Mesenchymal stem cell (in vitro differentiated cells and primary cell): ENCODE data around the gene HPS1.

Source experiments
- DNase-seq: peaks from one replicate; pipeline ENCODE4 v3.0.0-alpha.2; 2013
- H2AFZ ChIP-seq: one replicate; pipeline ENCODE4 v1.6.1; 2013; ENCODE audit warnings: low read depth, mild to moderate bottlenecking, control low read depth, inconsistent platforms, low read length, moderate library complexity
- H2AK5ac ChIP-seq: 2 replicates; pipeline ENCODE4 v1.6.1; 2013; ENCODE audit warnings: low read length, moderate library complexity, mild to moderate bottlenecking, inconsistent platforms; ENCODE audit not compliant: severe bottlenecking
- H2BK120ac ChIP-seq: one replicate; pipeline ENCODE4 v1.6.1; 2013; ENCODE audit warnings: low read depth, mild to moderate bottlenecking, inconsistent platforms, low read length, moderate library complexity
- H2BK12ac ChIP-seq, 2 experiments: one replicate each; pipeline ENCODE4 v1.6.1; 2013; ENCODE audit warnings: inconsistent platforms in 2 of 2, low read length in 2 of 2, mild to moderate bottlenecking in 2 of 2, moderate library complexity in 2 of 2, control low read depth in 1 of 2
- H2BK15ac ChIP-seq: one replicate; pipeline ENCODE4 v1.6.1; 2013; ENCODE audit warnings: mild to moderate bottlenecking, low read depth, inconsistent platforms; ENCODE audit not compliant: poor library complexity, severe bottlenecking
- H2BK5ac ChIP-seq: 2 replicates; pipeline ENCODE4 v1.6.1; 2013; ENCODE audit warnings: low read depth, mild to moderate bottlenecking, low read length, control low read depth, inconsistent platforms; ENCODE audit not compliant: poor library complexity, severe bottlenecking
- H3K14ac ChIP-seq, 2 experiments: one replicate each; pipeline ENCODE4 v1.6.1; 2013; ENCODE audit warnings: inconsistent platforms in 2 of 2, low read length in 2 of 2, control low read depth in 1 of 2, mild to moderate bottlenecking in 1 of 2, moderate library complexity in 1 of 2
- H3K18ac ChIP-seq, 2 experiments: one replicate each; pipeline ENCODE4 v1.6.1; 2013; ENCODE audit warnings: inconsistent platforms in 2 of 2, low read length in 2 of 2, control low read depth in 1 of 2, low read depth in 1 of 2, mild to moderate bottlenecking in 1 of 2
- H3K23ac ChIP-seq, 2 experiments: one replicate each; pipeline ENCODE4 v1.6.1; 2013; ENCODE audit warnings: inconsistent platforms in 2 of 2, low read length in 2 of 2, mild to moderate bottlenecking in 2 of 2, moderate library complexity in 2 of 2, control low read depth in 1 of 2
- H3K27ac ChIP-seq: 2 replicates; pipeline ENCODE4 v1.5.1; 2013; ENCODE audit warnings: mild to moderate bottlenecking, moderate library complexity, low read length, control low read depth, inconsistent platforms; ENCODE audit not compliant: poor library complexity, severe bottlenecking
- H3K27me3 ChIP-seq, 2 experiments: 2 replicates each; pipeline versions ENCODE4 v1.6.1 to v1.7.0; 2013; ENCODE audit warnings: low read length in 2 of 2, mild to moderate bottlenecking in 2 of 2, moderate library complexity in 2 of 2, control low read depth in 1 of 2, inconsistent platforms in 1 of 2; ENCODE audit not compliant: control insufficient read depth in 1 of 2, insufficient read depth in 1 of 2
- H3K36me3 ChIP-seq, 2 experiments: 2 replicates each; pipeline versions ENCODE4 v1.6.1 to v1.7.0; 2013; ENCODE audit warnings: low read length in 2 of 2, control low read depth in 1 of 2, inconsistent platforms in 1 of 2, low read depth in 1 of 2, mild to moderate bottlenecking in 1 of 2; ENCODE audit not compliant: insufficient read depth in 2 of 2, control insufficient read depth in 1 of 2
- H3K4ac ChIP-seq, 2 experiments: one replicate each; pipeline ENCODE4 v1.6.1; 2013; ENCODE audit warnings: inconsistent platforms in 2 of 2, low read length in 2 of 2, mild to moderate bottlenecking in 2 of 2, moderate library complexity in 2 of 2, control low read depth in 1 of 2, low read depth in 1 of 2
- H3K4me1 ChIP-seq: 2 replicates; pipeline ENCODE4 v1.6.1; 2013; ENCODE audit warnings: low read depth, low read length, control low read depth; ENCODE audit not compliant: control insufficient read depth, insufficient read depth
- H3K4me2 ChIP-seq: 2 replicates; pipeline ENCODE4 v1.6.1; 2013; ENCODE audit warnings: low read length, mild to moderate bottlenecking, inconsistent platforms; ENCODE audit not compliant: poor library complexity, severe bottlenecking
- H3K4me3 ChIP-seq, 2 experiments: 2 replicates each; pipeline versions ENCODE4 v1.5.1 to v1.7.0; 2013; ENCODE audit warnings: low read length in 2 of 2, mild to moderate bottlenecking in 2 of 2, control low read depth in 1 of 2, low read depth in 1 of 2; ENCODE audit not compliant: insufficient read depth in 1 of 2
- H3K79me1 ChIP-seq: replicated peaks from 2 replicates; pipeline ENCODE4 v1.6.1; 2013; ENCODE audit warnings: mild to moderate bottlenecking, control low read depth, low read length, inconsistent platforms; ENCODE audit not compliant: poor library complexity, severe bottlenecking
- H3K9ac ChIP-seq: 2 replicates; pipeline ENCODE4 v1.7.0; 2013; ENCODE audit warnings: mild to moderate bottlenecking, low read length, moderate library complexity
- H3K9me3 ChIP-seq: 2 replicates; pipeline ENCODE4 v1.7.0; 2013; ENCODE audit warnings: mild to moderate bottlenecking, low read length; ENCODE audit not compliant: control insufficient read depth
- H4K8ac ChIP-seq: one replicate; pipeline ENCODE4 v1.6.1; 2013; ENCODE audit warnings: inconsistent platforms, mild to moderate bottlenecking, low read length, moderate library complexity
- H4K91ac ChIP-seq: one replicate; pipeline ENCODE4 v1.6.1; 2013; ENCODE audit warnings: mild to moderate bottlenecking, low read length, inconsistent platforms
- WGBS: methylation state at CpG from one replicate; pipeline ENCODE4 v1.1.7; 2013; ENCODE audit warnings: mixed read lengths; 5-methylcytosine and 5-hydroxymethylcytosine counted together

The HPS1 gene

GRCh38 chr10:98419469-98420261 is 27.1 kb downstream of the HPS1 start:
- H2BK15ac ChIP-seq, result no peak overlapping the region
- H3K14ac ChIP-seq, result no peak overlapping the region
- peaks cover 67 to 84% of the 10 kb centered on the region in 2 experiments for H3K36me3 ChIP-seq
- H3K27me3 ChIP-seq, result no peaks in the 10 kb centered on the region
- no peak for DNase-seq
- WGBS, result 93% methylated on average over 15 of the region's 17 CpGs
- H3K18ac ChIP-seq, result no peak overlapping the region
- H2BK5ac ChIP-seq, result no peak overlapping the region
- H4K8ac ChIP-seq, result no peak overlapping the region
- H3K23ac ChIP-seq, result no peak overlapping the region
- peaks cover 15% of the 10 kb centered on the region for H3K4me1 ChIP-seq
- no peak overlapping the region for H3K9ac ChIP-seq
- H2BK12ac ChIP-seq, result no peak overlapping the region
- H2BK120ac ChIP-seq, result no peak overlapping the region
- no peak overlapping the region for H3K4me2 ChIP-seq
- peaks cover under 1% of the 10 kb centered on the region for H3K79me1 ChIP-seq
- H4K91ac ChIP-seq, result no peak overlapping the region
- no peak overlapping the region for H3K27ac ChIP-seq
- H2AK5ac ChIP-seq, result no peak overlapping the region
- no peaks in the 10 kb centered on the region for H3K9me3 ChIP-seq
- H2AFZ ChIP-seq, result no peak overlapping the region
- H3K4ac ChIP-seq, result no peak overlapping the region
- no peak overlapping the region for H3K4me3 ChIP-seq

- Histone ChIP-seq H3K27me3 (no peaks in the 10 kb centered on the region), H3K14ac (no peak overlapping the region), H4K8ac (no peak overlapping the region), H3K9ac (no peak overlapping the region), H3K27ac (no peak overlapping the region), H2BK120ac (no peak overlapping the region), H3K4me3 (no peak overlapping the region), H3K4ac (no peak overlapping the region), H3K79me1 (peaks cover 8% of the 10 kb centered on the region), H3K9me3 (no peaks in the 10 kb centered on the region), H3K23ac (no peak overlapping the region), H2AFZ (no peak overlapping the region), H2BK15ac (no peak overlapping the region), H2BK5ac (no peak overlapping the region), H2AK5ac (no peak overlapping the region), H3K18ac (no peak overlapping the region), H3K36me3 (peaks cover 59 to 79% of the 10 kb centered on the region in 2 experiments), H2BK12ac (no peak overlapping the region), H3K4me2 (no peak overlapping the region), H4K91ac (no peak overlapping the region), H3K4me1 (peaks cover 21% of the 10 kb centered on the region)
- no peak for DNase-seq
- 97% methylated on average over 18 of the region's 18 CpGs for WGBS
Observed at GRCh38 chr10:98418665-98419468, 27.9 kb downstream of the HPS1 start.

GRCh38 chr10:98417973-98418664 is 28.6 kb downstream of the HPS1 start:
- Histone ChIP-seq H3K36me3 (peaks cover 52 to 72% of the 10 kb centered on the region in 2 experiments), H3K18ac (no peak overlapping the region), H3K4me1 (peaks cover 21% of the 10 kb centered on the region), H3K9ac (no peak overlapping the region), H3K23ac (no peak overlapping the region), H3K4me3 (no peak overlapping the region), H3K27me3 (no peaks in the 10 kb centered on the region), H3K79me1 (peaks cover 8% of the 10 kb centered on the region), H3K14ac (no peak overlapping the region), H3K9me3 (no peaks in the 10 kb centered on the region), H2BK15ac (no peak overlapping the region), H2BK120ac (no peak overlapping the region), H3K4ac (no peak overlapping the region), H2AK5ac (no peak overlapping the region), H3K27ac (no peak overlapping the region), H4K8ac (no peak overlapping the region), H2BK5ac (no peak overlapping the region), H3K4me2 (no peak overlapping the region), H4K91ac (no peak overlapping the region), H2AFZ (no peak overlapping the region), H2BK12ac (no peak overlapping the region)
- WGBS, result 93% methylated on average over 21 of the region's 21 CpGs
- no peak for DNase-seq

DNA sequence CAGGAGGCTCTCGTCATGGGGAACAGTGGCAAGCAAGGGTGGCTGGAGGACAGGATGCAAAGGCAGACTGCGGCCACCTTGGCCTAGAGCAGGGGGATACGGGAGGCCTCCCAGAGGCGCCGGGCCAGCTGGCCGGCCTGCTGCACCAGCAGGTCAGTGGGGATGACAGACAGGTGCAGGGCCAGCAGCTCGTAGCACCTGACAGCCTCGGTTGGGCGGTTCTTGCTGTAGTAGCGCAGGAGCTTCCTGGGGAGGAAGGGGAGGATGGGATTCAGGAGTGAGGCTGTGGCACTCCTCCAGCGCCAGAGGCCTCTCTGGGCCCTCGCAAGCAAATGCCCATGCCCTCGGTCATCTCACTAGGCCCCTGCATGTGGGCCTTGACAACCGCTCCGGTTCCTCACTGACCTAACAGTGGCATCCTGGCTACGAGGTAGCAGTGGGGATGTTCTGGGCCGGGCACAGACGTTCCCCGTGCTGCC is 29.2 kb downstream of the HPS1 start:
- H3K36me3 ChIP-seq, result peaks cover 49 to 66% of the 10 kb centered on the region in 2 experiments
- 95% methylated on average over 19 of the region's 19 CpGs for WGBS

More for the DNA sequence above, 29.2 kb downstream of the HPS1 start:
- Histone ChIP-seq H2BK12ac (no peak overlapping the region), H2AK5ac (no peak overlapping the region), H3K4ac (no peak overlapping the region), H3K79me1 (peaks cover 8% of the 10 kb centered on the region), H4K91ac (no peak overlapping the region), H2BK15ac (no peak overlapping the region), H3K4me1 (peaks cover 21% of the 10 kb centered on the region), H2AFZ (no peak overlapping the region), H3K27me3 (no peaks in the 10 kb centered on the region), H3K27ac (no peak overlapping the region), H2BK120ac (no peak overlapping the region), H3K4me3 (no peak overlapping the region), H4K8ac (no peak overlapping the region), H3K18ac (no peak overlapping the region), H2BK5ac (no peak overlapping the region), H3K4me2 (no peak overlapping the region), H3K23ac (no peak overlapping the region), H3K9ac (no peak overlapping the region), H3K14ac (no peak overlapping the region), H3K9me3 (no peaks in the 10 kb centered on the region)
- DNase-seq, result no peak
